Activated T-helper 1 cell treated with anti-CD3 and anti-CD28 coated beads, Interleukin-12 subunit alpha, Interleukin-12 subunit beta, Interleukin-2, Interleukin-4 antibody, amounts not matched to agents 30 ng/mL and 10 ng/mL and 1 ng/mL, durations not matched to agents 14 hours and 24 hours and 36 hours (primary cell): ENCODE data around the gene FGF23. TPM values are rescaled to one million over a fixed set of nuclear protein-coding genes. Genes with fewer than 3 reads are reported as not detected.
A peak's percentile ranks its signal among the peaks of the same experiment; 100 is the strongest.

Experiments used
- DNase-seq: peaks from one replicate; pipeline ENCODE4 v3.0.0; 2021; ENCODE audit warnings: low spot score
- H3K27ac Mint-ChIP-seq: one replicate; pipeline ENCODE4 v1.8.0; 2021; ENCODE audit warnings: mild to moderate bottlenecking, mixed read lengths
- H3K27me3 Mint-ChIP-seq: one replicate; pipeline ENCODE4 v1.8.0; 2022; ENCODE audit warnings: mild to moderate bottlenecking, moderate library complexity, mixed read lengths; ENCODE audit not compliant: insufficient read depth
- H3K36me3 Mint-ChIP-seq: one replicate; pipeline ENCODE4 v1.8.0; 2021; ENCODE audit warnings: low read depth, mixed read lengths
- H3K4me1 Mint-ChIP-seq: one replicate; pipeline ENCODE4 v1.8.0; 2021; ENCODE audit warnings: low read depth, mixed read lengths
- H3K4me3 Mint-ChIP-seq: one replicate; pipeline ENCODE4 v1.8.0; 2021; ENCODE audit warnings: mild to moderate bottlenecking, moderate library complexity, mixed read lengths
- H3K9me3 Mint-ChIP-seq: one replicate; pipeline ENCODE4 v1.8.0; 2021; ENCODE audit warnings: mixed read lengths
- intact Hi-C: fragments of 100-400 bp; cut with micrococcal nuclease; formaldehyde crosslinking; loops from one replicate; pipeline ENCODE4 v1.15.1; 2024
- total RNA-seq: library from RNA; stranded (reverse); gene quantifications from 2 replicates; pipeline ENCODE4 v1.2.3, GENCODE V29; 2022

Gene FGF23
- total RNA-seq, 1 donor from 2014 or later = not detected

DNA sequence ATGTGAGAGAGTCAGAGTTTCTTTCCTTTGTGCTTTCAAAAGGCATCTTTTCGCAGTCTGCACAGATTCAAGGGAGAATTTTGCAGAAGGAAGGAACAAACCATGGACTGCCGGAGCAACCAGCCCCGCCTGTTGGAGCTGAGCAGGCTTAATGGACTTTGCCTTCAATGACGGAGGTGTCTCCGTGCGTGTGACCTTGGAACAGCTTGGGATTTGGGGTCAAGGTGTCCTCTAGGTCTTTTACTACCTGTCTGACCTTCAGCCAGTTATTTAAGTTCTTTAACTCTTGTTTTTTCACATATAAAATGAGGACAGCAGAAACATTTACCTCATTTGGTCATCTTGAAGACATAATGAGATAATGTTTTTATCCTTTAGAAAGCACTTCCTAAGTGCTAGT lies 4.1 kb downstream of the FGF23 start:
- no peak overlapping the region for H3K4me3 Mint-ChIP-seq
- no peaks in the 10 kb centered on the region for H3K36me3 Mint-ChIP-seq
- DNase-seq = no peak
- H3K9me3 Mint-ChIP-seq = no peaks in the 10 kb centered on the region
- no peak overlapping the region for H3K27ac Mint-ChIP-seq
- H3K4me1 Mint-ChIP-seq = no peaks in the 10 kb centered on the region
- peaks cover 32% of the 10 kb centered on the region for H3K27me3 Mint-ChIP-seq
- intact Hi-C loops = no loop called here

DNA sequence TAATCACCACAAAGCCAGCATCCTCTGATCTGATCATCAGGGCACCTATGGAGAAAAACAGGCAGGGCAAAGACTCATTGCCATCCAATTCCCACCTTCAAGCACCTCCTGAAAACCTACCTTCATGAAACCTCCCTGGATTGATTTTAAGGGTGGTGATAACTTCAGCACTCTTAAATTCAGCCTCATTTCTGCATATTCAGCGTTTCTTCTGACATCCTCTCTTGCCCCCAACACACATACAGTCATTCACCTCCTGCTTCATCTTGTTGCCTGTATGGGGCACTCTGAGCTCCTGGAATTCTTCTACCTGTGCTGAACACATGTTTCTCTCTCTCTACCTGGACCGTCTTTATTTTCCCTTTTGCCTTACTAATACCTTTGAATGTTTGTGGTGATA lies 6.9 kb downstream of the FGF23 start:
- DNase-seq = no peak
- intact Hi-C loops = no loop called here
- H3K27ac Mint-ChIP-seq = no peak overlapping the region
- H3K36me3 Mint-ChIP-seq = no peaks in the 10 kb centered on the region
- H3K9me3 Mint-ChIP-seq = no peaks in the 10 kb centered on the region
- H3K4me1 Mint-ChIP-seq = no peaks in the 10 kb centered on the region
- no peak overlapping the region for H3K4me3 Mint-ChIP-seq
- peaks cover 25% of the 10 kb centered on the region for H3K27me3 Mint-ChIP-seq

DNA sequence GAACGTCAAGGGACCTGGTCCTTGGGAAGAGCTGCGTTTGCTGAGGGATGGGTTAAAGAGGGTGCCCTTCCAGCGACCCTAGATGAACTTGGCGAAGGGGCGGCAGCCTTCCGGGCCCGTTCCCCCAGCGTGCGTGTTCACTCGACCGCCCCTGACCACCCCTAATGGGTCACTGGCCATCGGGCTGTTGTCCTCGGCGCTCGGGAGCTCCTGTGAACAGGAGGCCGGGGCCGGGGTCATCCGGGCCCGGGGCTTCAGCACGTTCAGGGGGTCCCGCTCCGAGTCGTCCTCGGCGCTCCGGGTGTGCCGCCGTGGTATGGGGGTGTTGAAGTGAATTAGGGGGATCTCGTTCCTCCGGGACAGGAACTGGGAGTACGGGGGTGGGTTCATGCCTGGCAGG lies 9.2 kb downstream of the FGF23 start:
- DNase-seq = no peak
- Mint-ChIP-seq H3K36me3 (no peaks in the 10 kb centered on the region), H3K27me3 (peaks cover 40% of the 10 kb centered on the region), H3K27ac (no peak overlapping the region), H3K4me3 (no peak overlapping the region), H3K9me3 (no peaks in the 10 kb centered on the region), H3K4me1 (no peaks in the 10 kb centered on the region)
- intact Hi-C loops = no loop called here

DNA sequence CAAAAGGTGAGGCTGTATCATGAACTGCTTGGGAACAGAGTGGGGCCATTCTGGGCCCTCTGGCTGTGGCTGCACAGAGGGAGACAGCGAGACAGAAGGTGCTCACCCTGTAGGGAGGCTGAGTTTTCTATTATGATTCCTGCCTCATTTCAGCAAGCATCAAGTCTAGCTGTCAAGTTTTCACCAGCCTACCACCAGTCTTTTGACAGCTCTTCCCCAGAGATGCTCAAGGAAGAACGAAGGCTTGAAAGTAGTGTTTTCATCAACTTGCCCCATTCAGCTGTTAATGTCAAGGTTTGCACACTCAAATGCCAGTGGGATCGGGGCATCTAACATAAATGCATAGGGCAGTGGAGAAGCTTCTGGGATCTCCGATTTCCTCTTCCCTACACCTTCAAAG lies 10.0 kb downstream of the FGF23 start:
- no peaks in the 10 kb centered on the region for H3K4me1 Mint-ChIP-seq
- no peak for DNase-seq
- intact Hi-C loops = no loop called here
- no peaks in the 10 kb centered on the region for H3K9me3 Mint-ChIP-seq
- H3K27me3 Mint-ChIP-seq = peaks cover 41% of the 10 kb centered on the region
- H3K4me3 Mint-ChIP-seq = no peak overlapping the region
- H3K27ac Mint-ChIP-seq = no peak overlapping the region
- H3K36me3 Mint-ChIP-seq = no peaks in the 10 kb centered on the region

DNA sequence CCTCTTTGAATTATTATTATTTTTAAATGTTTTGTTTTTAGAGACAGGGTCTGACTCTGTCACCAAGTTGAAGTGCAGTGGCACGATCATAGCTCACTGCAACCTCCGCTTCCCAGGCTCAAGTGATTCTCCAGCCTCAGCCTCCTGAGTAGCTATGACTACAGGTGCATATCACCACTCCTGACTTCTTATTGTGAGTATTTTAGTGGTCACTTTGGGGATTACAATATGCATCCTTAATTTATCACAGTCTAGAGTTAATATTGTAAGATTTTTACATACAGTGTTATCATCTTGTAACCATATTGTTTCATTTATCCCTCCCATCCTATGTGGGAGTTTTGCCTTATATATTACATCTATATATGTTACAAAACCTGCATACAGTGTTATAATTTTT lies 13.4 kb downstream of the FGF23 start:
- no peak overlapping the region for H3K4me3 Mint-ChIP-seq

DNA sequence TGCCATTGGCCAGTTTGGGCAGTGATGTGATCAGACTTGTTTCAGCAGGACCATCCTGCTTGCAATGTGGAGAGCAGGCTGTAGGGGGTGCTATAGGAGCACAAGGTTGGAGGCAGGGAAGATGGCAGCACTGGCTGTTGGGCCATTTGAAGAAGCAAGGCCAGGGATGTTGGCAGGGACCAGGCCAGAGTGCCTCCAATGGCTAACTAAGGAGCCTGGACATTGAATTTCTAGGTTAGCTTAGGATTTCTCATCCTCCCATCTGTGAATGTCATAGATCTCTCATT lies 23.5 kb downstream of the FGF23 start:
- peak; percentile 28 for DNase-seq
- H3K9me3 Mint-ChIP-seq = no peaks in the 10 kb centered on the region
- H3K27me3 Mint-ChIP-seq = peaks cover 3% of the 10 kb centered on the region
- peaks cover 7% of the 10 kb centered on the region for H3K36me3 Mint-ChIP-seq
- no peak overlapping the region for H3K4me3 Mint-ChIP-seq
- H3K27ac Mint-ChIP-seq = no peak overlapping the region
- H3K4me1 Mint-ChIP-seq = peaks cover 14% of the 10 kb centered on the region
- intact Hi-C loops = no loop called here

More for the DNA sequence above, 13.4 kb downstream of the FGF23 start:
- no peaks in the 10 kb centered on the region for H3K9me3 Mint-ChIP-seq
- H3K27me3 Mint-ChIP-seq = peaks cover 49% of the 10 kb centered on the region
- H3K36me3 Mint-ChIP-seq = no peaks in the 10 kb centered on the region
- no peak overlapping the region for H3K27ac Mint-ChIP-seq
- no peak for DNase-seq
- no peaks in the 10 kb centered on the region for H3K4me1 Mint-ChIP-seq
- intact Hi-C loops = loop anchor here (2.0 kb wide), 1 partner anchor 49 kb away; no protein-coding TSS in a partner anchor

DNA sequence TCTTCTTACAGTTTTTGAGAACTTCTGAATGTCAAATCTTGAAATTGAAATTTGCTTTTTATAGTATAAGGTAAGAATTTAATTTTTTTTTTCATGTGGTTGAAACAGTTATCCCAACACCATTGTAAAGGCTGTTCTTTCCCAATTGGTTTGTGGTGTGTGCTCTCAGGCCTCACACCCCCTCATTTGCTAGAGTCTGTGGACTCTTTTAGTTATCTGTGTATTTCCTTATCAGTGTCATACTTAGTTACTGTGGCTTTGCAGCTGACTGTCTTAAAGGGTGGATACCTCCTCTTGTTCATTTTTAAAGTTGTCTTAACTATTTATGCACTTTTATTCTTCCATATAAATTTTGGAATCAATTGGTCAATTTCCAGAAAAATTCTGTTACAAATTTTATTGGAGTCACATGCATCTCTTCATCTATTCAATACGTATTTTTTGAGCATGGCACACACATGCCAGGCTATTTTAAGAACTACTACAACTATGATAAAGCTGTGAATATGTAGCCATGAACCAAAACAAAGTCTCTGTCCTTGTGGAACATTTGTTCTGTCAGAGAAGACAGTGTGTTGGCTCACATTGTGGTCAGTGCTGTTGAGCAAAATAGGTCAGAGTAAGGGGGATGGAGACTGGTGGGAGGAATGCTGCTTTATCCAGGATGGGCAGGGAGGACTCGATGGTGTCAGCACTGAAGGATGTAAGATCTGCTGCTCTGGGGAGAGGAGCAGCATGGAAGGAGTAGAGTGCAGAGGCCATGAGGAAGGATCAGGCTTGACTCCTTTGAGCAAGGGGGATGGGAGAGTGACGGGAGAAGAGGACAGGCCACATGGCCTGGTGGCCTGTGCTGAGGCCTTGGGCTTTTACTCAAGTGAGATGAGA lies 24.1 kb downstream of the FGF23 start:
- H3K27me3 Mint-ChIP-seq = no peaks in the 10 kb centered on the region

DNA sequence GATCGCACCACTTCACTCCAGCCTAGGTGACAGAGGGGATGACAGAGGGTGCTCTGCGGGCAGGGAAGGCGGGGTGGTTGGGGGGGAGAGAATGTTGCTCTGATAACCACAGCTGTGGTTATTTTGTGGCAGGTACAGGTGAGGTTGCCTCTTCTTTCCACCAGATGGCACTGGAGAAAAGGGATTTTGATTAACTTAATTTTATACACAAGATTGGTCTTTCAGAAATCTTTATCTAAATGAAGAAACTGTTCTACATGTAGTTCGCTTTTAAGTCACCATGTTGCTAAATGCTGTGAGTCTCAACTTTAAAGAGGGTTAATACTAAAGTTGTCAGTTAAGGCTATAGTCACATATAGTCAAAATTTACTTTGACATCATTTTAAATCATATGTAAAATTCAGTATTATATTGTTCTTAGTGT lies 25.7 kb downstream of the FGF23 start:
- no peak for DNase-seq
- H3K9me3 Mint-ChIP-seq = no peaks in the 10 kb centered on the region
- no peaks in the 10 kb centered on the region for H3K27me3 Mint-ChIP-seq
- H3K4me1 Mint-ChIP-seq = peaks cover 14% of the 10 kb centered on the region
- intact Hi-C loops = loop anchor here (1.0 to 2.0 kb wide), 2 partner anchors 174 to 405 kb away; no protein-coding TSS in a partner anchor
- H3K27ac Mint-ChIP-seq = no peak overlapping the region
- peaks cover 7% of the 10 kb centered on the region for H3K36me3 Mint-ChIP-seq
- no peak overlapping the region for H3K4me3 Mint-ChIP-seq

More for the DNA sequence above, 24.1 kb downstream of the FGF23 start:
- H3K36me3 Mint-ChIP-seq = peaks cover 7% of the 10 kb centered on the region
- intact Hi-C loops = no loop called here
- no peak overlapping the region for H3K27ac Mint-ChIP-seq
- H3K4me3 Mint-ChIP-seq = no peak overlapping the region
- H3K9me3 Mint-ChIP-seq = no peaks in the 10 kb centered on the region
- no peak for DNase-seq
- peaks cover 14% of the 10 kb centered on the region for H3K4me1 Mint-ChIP-seq

DNA sequence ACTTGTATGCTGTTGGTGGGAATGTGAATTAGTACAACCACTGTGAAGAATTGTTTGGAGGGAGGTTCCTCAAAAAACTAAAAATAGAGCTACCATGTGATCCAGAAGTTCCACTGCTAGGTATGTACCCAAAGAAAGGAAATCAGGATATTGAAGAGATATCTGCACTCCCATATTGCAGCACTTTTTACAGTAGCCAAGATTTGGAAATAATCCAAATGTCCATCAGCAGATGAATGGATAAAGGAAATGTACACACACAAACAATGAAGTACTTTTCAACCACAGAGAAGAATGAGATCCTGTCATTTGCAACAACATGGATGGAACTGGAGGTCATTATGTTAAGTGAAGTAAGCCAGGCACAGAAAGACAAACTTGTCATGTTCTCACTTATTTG lies 32.6 kb downstream of the FGF23 start:
- no peaks in the 10 kb centered on the region for H3K27me3 Mint-ChIP-seq
- peaks cover 14% of the 10 kb centered on the region for H3K9me3 Mint-ChIP-seq
- no peak for DNase-seq
- intact Hi-C loops = no loop called here
- no peaks in the 10 kb centered on the region for H3K4me1 Mint-ChIP-seq
- H3K4me3 Mint-ChIP-seq = no peak overlapping the region
- peaks cover 28% of the 10 kb centered on the region for H3K36me3 Mint-ChIP-seq
- H3K27ac Mint-ChIP-seq = no peak overlapping the region

DNA sequence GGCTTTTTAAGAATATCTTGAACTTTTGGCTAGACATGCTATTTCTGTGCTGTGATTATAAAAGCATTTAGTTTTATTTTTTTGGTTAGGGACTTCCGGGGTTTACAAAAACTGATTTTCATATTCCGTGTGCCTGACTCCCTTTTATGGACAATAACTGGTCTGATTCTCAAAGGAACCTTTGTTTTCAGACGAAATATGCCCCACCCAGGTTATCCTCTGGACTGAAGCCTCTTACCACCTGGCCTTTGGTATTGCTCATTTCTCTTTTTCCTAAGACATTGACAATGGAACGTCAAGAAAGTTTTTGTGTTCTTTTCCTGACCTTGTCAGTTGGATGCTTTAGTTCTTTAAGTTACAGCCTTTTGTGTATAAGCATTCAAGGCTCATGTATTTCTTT lies 47.7 kb downstream of the FGF23 start:
- intact Hi-C loops = no loop called here
- no peaks in the 10 kb centered on the region for H3K4me1 Mint-ChIP-seq
- H3K4me3 Mint-ChIP-seq = no peak overlapping the region
- no peak for DNase-seq
- no peaks in the 10 kb centered on the region for H3K27me3 Mint-ChIP-seq
- peaks cover 25% of the 10 kb centered on the region for H3K36me3 Mint-ChIP-seq
- H3K9me3 Mint-ChIP-seq = no peaks in the 10 kb centered on the region
- no peak overlapping the region for H3K27ac Mint-ChIP-seq

DNA sequence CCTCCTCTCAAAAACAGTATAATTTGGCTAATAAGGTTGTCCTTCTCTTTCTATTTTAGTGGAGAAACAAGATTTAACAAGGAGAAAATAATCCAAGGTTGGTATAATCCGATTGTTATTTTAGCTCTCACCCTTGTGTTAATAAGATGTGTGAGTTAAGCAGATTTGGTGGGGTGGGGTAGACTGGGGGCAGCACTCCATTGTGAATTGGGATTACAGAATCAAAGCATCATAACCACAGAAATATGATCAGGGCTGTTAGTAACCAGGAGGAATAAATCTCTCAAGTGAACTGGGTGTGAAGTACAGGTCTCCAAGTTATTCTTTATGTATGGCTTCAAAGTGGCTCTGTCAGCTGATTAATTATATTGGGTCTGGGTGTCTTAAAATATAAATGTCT lies 48.3 kb downstream of the FGF23 start:
- no peak overlapping the region for H3K27ac Mint-ChIP-seq
- H3K36me3 Mint-ChIP-seq = peaks cover 19% of the 10 kb centered on the region
- H3K27me3 Mint-ChIP-seq = no peaks in the 10 kb centered on the region
- DNase-seq = no peak
- intact Hi-C loops = no loop called here
- H3K4me1 Mint-ChIP-seq = no peaks in the 10 kb centered on the region
- H3K4me3 Mint-ChIP-seq = no peak overlapping the region
- no peaks in the 10 kb centered on the region for H3K9me3 Mint-ChIP-seq

DNA sequence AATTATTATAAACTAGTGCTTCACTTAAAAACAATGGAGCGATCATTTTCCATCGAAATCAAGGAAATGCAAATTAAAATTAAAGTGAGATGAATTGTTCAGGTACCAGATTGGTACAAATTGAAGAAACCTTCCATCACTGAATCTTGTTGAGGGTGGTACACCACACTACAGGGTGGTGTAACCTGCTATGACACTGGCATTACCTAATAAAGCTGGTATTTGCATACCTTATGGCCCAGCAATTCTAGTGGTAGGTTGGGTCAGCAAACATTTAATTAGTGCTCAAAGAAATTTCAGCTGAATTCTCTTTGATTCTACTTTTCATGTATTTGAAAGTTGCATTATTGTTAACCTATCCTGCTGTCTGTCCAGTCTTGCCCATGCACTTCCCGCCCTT lies 49.3 kb downstream of the FGF23 start:
- Mint-ChIP-seq H3K36me3 (peaks cover 14% of the 10 kb centered on the region), H3K27me3 (no peaks in the 10 kb centered on the region), H3K4me3 (no peak overlapping the region), H3K4me1 (peaks cover 3% of the 10 kb centered on the region), H3K9me3 (no peaks in the 10 kb centered on the region), H3K27ac (no peak overlapping the region)
- DNase-seq = no peak
- intact Hi-C loops = no loop called here

DNA sequence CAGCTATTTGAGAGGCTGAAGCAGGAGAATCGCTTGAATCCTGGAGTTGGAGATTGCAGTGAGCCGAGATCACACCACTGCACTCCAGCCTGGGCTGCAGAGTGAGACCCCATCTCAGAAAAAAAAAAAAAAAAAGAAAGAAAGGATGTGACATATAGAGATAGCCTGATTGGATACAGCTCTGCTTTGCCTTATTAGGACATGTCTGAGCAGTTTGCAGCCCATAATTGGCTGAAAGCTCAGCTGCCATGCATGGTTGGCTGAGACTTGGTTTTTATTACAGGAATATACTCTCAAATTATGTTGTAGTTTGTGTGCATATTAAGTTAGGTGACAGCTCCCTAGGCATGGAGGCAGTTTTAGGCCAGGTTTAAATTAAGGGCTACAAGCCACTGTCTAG lies 52.2 kb downstream of the FGF23 start:
- Mint-ChIP-seq H3K36me3 (peaks cover 12% of the 10 kb centered on the region), H3K27me3 (no peaks in the 10 kb centered on the region), H3K27ac (no peak overlapping the region), H3K4me3 (no peak overlapping the region), H3K9me3 (no peaks in the 10 kb centered on the region), H3K4me1 (peaks cover 20% of the 10 kb centered on the region)
- intact Hi-C loops = no loop called here
- no peak for DNase-seq

DNA sequence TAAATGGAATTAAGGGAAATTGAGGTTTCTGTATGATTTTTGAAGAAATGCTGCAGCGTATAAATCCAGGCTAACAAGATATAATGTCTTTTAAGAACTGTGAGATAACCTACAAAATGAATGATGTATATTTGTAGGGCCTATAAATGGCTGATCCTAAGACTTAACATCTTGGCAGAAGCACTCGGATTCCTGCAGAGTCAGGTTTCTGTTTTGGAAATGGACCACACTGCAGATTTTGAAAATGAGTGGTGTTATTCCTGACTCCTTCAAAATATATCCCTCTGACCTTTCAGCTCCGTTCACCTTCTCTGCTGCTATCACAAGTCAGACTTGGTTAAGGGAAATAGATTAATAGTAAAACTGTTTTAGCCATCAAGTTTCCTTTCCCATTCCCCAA lies 53.5 kb downstream of the FGF23 start:
- H3K36me3 Mint-ChIP-seq = peaks cover 14% of the 10 kb centered on the region
- H3K27ac Mint-ChIP-seq = no peak overlapping the region
- intact Hi-C loops = no loop called here
- H3K27me3 Mint-ChIP-seq = no peaks in the 10 kb centered on the region
- H3K9me3 Mint-ChIP-seq = no peaks in the 10 kb centered on the region
- DNase-seq = no peak
- peaks cover 29% of the 10 kb centered on the region for H3K4me1 Mint-ChIP-seq
- no peak overlapping the region for H3K4me3 Mint-ChIP-seq
